H1 (cell line): ENCODE data around the gene HSFX2. TPM values are rescaled to one million over a fixed set of nuclear protein-coding genes. Genes with fewer than 3 reads are reported as not detected.

Experiments
- ATF2 ChIP-seq: IDR thresholded peaks from 2 replicates; pipeline ENCODE4 v1.6.1; 2012; ENCODE audit warnings: low read length, inconsistent platforms
- KDM5A ChIP-seq: fragments of 200-600 bp; IDR thresholded peaks from 2 replicates; pipeline ENCODE4 v1.7.1; 2012; ENCODE audit warnings: mild to moderate bottlenecking, low read length, inconsistent platforms, mixed read lengths
- RFX5 ChIP-seq: IDR thresholded peaks from 2 replicates; pipeline ENCODE4 v1.6.1; 2011; ENCODE audit warnings: low read depth, low read length, improper control_type of control experiment, borderline replicate concordance
- polyA plus RNA-seq, 7 experiments: library from polyadenylated mRNA; depleted of rRNA in 3 of 7; stranded (reverse) in 5 of 7; unstranded in 2 of 7; fragments of >200 nt in 5 of 7; fragments of 200-250 nt in 2 of 7; gene quantifications; 1 replicate in 5 of 7; 2 replicates in 1 of 7; 4 replicates in 1 of 7; pipeline versions ENCODE4 v1.2.1 to v1.2.3, GENCODE V29; 2011 to 2013; ENCODE audit warnings: missing spikeins in 2 of 7, mixed read lengths in 2 of 7
- total RNA-seq: library from RNA; stranded (reverse); fragmentation: NEBNext Ultra II Directional; extraction: Animal tissue kit (Norgen Biotek cat#: 25700); gene quantifications from 2 replicates; pipeline ENCODE4 v1.2.1, GENCODE V29; 2021

HSFX2 gene
- total and polyA plus RNA-seq, 2 of the 8 experiments (the other 6 are each of a cell fraction or from before 2014, with no cell fraction given), result 0.17 TPM; not detected in 1

- TF ChIP-seq ATF2 (no peak), RFX5 (no peak), KDM5A (no peak)
- TF ChIP-seq, all 59 proteins: peak for 0
These were observed 16.6 kb upstream of the HSFX2 start (continued) for GRCh38 chrX:149611623-149612175.
